ENCODE measurements around the gene PBXIP1.

DNA sequence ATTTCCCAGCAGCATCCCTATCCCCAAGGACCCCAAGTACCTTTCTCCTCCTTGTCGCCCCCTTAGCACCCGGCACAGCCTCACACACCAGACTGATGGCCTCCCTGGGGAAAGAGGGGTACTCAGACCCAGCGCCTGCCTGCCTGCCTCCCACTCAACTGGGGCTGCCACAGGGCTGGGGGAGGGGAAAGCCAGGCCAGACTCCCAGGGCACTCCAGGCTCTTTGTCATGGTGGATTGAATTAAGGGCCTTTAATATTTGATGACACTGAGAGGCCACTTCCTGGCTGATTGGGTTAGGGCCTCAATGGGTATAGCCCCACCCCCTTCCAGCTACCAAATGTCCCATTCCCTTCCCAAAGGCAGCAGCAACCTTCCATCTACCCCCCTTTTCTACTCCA, 12.8 kb upstream of the PBXIP1 start:
- TF ChIP-seq, protein P1, sequence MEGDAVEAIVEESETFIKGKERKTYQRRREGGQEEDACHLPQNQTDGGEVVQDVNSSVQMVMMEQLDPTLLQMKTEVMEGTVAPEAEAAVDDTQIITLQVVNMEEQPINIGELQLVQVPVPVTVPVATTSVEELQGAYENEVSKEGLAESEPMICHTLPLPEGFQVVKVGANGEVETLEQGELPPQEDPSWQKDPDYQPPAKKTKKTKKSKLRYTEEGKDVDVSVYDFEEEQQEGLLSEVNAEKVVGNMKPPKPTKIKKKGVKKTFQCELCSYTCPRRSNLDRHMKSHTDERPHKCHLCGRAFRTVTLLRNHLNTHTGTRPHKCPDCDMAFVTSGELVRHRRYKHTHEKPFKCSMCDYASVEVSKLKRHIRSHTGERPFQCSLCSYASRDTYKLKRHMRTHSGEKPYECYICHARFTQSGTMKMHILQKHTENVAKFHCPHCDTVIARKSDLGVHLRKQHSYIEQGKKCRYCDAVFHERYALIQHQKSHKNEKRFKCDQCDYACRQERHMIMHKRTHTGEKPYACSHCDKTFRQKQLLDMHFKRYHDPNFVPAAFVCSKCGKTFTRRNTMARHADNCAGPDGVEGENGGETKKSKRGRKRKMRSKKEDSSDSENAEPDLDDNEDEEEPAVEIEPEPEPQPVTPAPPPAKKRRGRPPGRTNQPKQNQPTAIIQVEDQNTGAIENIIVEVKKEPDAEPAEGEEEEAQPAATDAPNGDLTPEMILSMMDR (IDR thresholded peaks at IDR 0.05), result no peak
- TF ChIP-seq POLR2A (IDR thresholded peaks at IDR 0.05), result no peak
- no peak for TF ChIP-seq POLR2AphosphoS5 (IDR thresholded peaks at IDR 0.05)
